ENCODE results near the gene DNASE2B. TPM values are rescaled to one million over a fixed set of nuclear protein-coding genes. Genes with fewer than 3 reads are reported as not detected.

DNASE2B gene
- total and polyA plus RNA-seq, 8 donors = 0.15 to 0.59 (median 0.16) TPM; not detected in 4

- H3K4me3 ChIP-seq = no peak overlapping the region
- peak in 1 of 4 donors; percentile 10 for ATAC-seq
- no peaks in the 10 kb centered on the region for H3K27me3 ChIP-seq
- FAIRE-seq = no peak
- WGBS, 2 donors = 88 to 98% methylated on average over 2 of the region's 2 CpGs
- H3K4me1 ChIP-seq = peaks cover 0 to 7% (median 0%) of the 10 kb centered on the region in 3 donors
- TF ChIP-seq, protein P1, sequence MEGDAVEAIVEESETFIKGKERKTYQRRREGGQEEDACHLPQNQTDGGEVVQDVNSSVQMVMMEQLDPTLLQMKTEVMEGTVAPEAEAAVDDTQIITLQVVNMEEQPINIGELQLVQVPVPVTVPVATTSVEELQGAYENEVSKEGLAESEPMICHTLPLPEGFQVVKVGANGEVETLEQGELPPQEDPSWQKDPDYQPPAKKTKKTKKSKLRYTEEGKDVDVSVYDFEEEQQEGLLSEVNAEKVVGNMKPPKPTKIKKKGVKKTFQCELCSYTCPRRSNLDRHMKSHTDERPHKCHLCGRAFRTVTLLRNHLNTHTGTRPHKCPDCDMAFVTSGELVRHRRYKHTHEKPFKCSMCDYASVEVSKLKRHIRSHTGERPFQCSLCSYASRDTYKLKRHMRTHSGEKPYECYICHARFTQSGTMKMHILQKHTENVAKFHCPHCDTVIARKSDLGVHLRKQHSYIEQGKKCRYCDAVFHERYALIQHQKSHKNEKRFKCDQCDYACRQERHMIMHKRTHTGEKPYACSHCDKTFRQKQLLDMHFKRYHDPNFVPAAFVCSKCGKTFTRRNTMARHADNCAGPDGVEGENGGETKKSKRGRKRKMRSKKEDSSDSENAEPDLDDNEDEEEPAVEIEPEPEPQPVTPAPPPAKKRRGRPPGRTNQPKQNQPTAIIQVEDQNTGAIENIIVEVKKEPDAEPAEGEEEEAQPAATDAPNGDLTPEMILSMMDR (IDR thresholded peaks at IDR 0.05) = no peak
- DNase-seq = no peak
- H3K9me3 ChIP-seq = no peaks in the 10 kb centered on the region
- no peak overlapping the region for H3K27ac ChIP-seq
- intact Hi-C loops (cut with DNase I) = no loop called here
- no peaks in the 10 kb centered on the region for H3K36me3 ChIP-seq
Measured at GRCh38 chr1:84366786-84367185, 31.5 kb upstream of the DNASE2B start.

DNA sequence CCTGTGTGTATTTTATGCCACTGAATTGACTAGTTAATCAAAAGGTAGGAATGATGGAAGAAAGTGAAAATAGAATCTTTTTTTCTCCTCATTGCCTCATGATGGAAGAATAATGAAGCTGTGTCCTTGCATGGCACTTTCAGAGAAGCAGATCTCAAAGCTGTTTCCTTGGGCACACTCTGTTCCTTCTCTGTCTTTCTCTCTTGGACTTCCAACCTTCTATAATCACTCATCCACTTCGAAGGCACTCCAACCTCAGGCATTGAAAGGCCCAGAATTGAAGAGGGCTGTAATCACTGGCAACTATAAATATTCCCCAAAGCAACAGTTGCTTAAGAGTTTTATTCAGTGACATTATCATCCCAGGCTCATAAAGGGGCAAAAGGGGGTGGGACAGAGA, 31.1 kb upstream of the DNASE2B start:
- DNase-seq (no peak), ATAC-seq (no peak), FAIRE-seq (no peak)
- 81 to 92% methylated on average over 1 of the region's 1 CpG for WGBS, 2 donors
- H3K27me3 ChIP-seq = no peaks in the 10 kb centered on the region
- H3K4me1 ChIP-seq = peaks cover 0 to 7% (median 0%) of the 10 kb centered on the region in 3 donors
- intact Hi-C loops (cut with DNase I) = no loop called here
- no peak overlapping the region for H3K4me3 ChIP-seq
- H3K36me3 ChIP-seq = no peaks in the 10 kb centered on the region
- TF ChIP-seq, protein P1 (IDR thresholded peaks at IDR 0.05) = no peak
- no peaks in the 10 kb centered on the region for H3K9me3 ChIP-seq
- no peak overlapping the region for H3K27ac ChIP-seq

DNA sequence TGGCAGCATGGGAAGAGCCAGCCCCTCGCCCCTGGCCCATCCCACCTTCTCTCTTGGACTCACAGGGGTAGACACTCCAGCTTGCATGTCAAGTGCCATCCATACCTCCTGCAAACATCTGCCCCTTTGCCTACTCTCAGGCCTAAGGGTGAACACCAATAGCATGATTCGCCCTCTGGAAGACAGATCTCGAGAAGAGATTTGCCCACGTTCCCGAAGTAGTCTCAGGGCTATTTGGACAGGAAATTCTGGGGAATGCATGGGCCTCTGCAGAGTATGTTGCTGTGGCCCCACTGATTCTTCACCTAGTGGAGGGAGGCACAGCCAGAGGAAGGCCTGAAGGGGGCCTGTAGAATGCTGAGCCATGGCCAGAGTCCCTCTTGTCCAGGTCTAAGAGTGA, 29.8 kb upstream of the DNASE2B start:
- no peak for ATAC-seq
- Histone ChIP-seq H3K4me3 (no peak overlapping the region), H3K36me3 (no peaks in the 10 kb centered on the region), H3K4me1 (peaks cover 0 to 7% (median 0%) of the 10 kb centered on the region in 3 donors), H3K27me3 (no peaks in the 10 kb centered on the region), H3K27ac (no peak overlapping the region), H3K9me3 (no peaks in the 10 kb centered on the region)
- intact Hi-C loops (cut with DNase I) = no loop called here
- FAIRE-seq = no peak
- no peak for DNase-seq
- WGBS, 2 donors = 97% methylated on average over 5 of the region's 5 CpGs
- TF ChIP-seq, protein P1 (IDR thresholded peaks at IDR 0.05) = no peak

- DNase-seq (no peak), ATAC-seq (no peak), FAIRE-seq (no peak)
- Histone ChIP-seq H3K27ac (no peak overlapping the region), H3K4me3 (no peak overlapping the region), H3K27me3 (no peaks in the 10 kb centered on the region), H3K36me3 (no peaks in the 10 kb centered on the region), H3K9me3 (no peaks in the 10 kb centered on the region), H3K4me1 (peaks cover 0 to 7% (median 0%) of the 10 kb centered on the region in 3 donors)
- WGBS, 2 donors = 86 to 88% methylated on average over 1 of the region's 1 CpG
- TF ChIP-seq, protein P1 (IDR thresholded peaks at IDR 0.05) = no peak
- intact Hi-C loops (cut with DNase I) = no loop called here
Measured at GRCh38 chr1:84370266-84370665, 28.0 kb upstream of the DNASE2B start.

DNA sequence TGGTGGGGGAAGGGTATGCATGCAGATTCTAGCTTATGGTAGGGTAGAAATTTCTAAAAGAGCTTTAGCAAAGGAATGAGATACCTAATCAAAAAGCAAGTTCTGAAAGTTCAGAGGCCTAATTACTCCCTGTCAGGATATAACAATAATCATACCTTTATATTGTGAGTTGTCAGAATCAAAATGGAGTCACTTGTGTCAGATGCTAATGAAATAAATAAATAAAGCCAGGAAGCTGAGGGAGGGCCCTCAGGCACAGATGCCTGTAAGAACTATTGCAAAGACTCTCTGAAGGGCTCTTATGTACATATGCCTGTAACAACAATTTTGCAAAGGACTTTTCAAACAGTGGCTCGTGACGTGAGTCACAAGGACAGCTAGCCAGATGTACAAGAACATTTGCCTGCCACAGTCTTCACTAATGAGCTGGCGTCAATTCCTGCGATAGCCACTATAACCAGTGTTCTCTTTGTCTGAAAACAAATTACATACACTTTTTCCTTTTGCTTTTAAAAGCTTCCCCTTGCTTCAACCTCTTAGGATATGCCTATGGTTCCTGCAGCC, 27.4 kb upstream of the DNASE2B start:
- no peaks in the 10 kb centered on the region for H3K9me3 ChIP-seq
- TF ChIP-seq, protein P1 (IDR thresholded peaks at IDR 0.05) = no peak
- H3K4me3 ChIP-seq = no peak overlapping the region
- peaks cover 0 to 5% (median 0%) of the 10 kb centered on the region in 3 donors for H3K4me1 ChIP-seq
- no peaks in the 10 kb centered on the region for H3K36me3 ChIP-seq
- 89 to 96% methylated on average over 4 of the region's 4 CpGs for WGBS, 2 donors
- H3K27me3 ChIP-seq = no peaks in the 10 kb centered on the region
- no peak overlapping the region for H3K27ac ChIP-seq
- no peak for DNase-seq
- ATAC-seq = peak in 1 of 4 donors; percentile 44
- intact Hi-C loops (cut with DNase I) = no loop called here
- FAIRE-seq = no peak

All from pancreas (tissue), 10 donors.